Fibroblast of pulmonary artery (primary cell): ENCODE measurements around the gene NECAB2.

Experiments used
- DNase-seq: peaks from one replicate; pipeline ENCODE4 v3.0.0-alpha.2; 2010; ENCODE audit warnings: low read depth
- H3K4me3 ChIP-seq: replicated peaks from 2 replicates; pipeline ENCODE4 v1.5.1; 2011; ENCODE audit warnings: low read depth, mild to moderate bottlenecking, control low read depth, low read length, moderate library complexity
- CTCF ChIP-seq: IDR thresholded peaks from 2 replicates; pipeline ENCODE4 v1.5.1; 2011; ENCODE audit warnings: mild to moderate bottlenecking, control low read depth, low read length, inconsistent platforms; ENCODE audit errors: missing control alignments

Gene NECAB2

GRCh38 chr16:83981799-83982198, 13.8 kb downstream of the NECAB2 start:
- no peak for TF ChIP-seq CTCF
- H3K4me3 ChIP-seq = no peak overlapping the region
- no peak for DNase-seq

GRCh38 chr16:83983491-83983890, 15.4 kb downstream of the NECAB2 start:
- no peak overlapping the region for H3K4me3 ChIP-seq
- no peak for DNase-seq
- no peak for TF ChIP-seq CTCF

- no peak for DNase-seq
- H3K4me3 ChIP-seq = no peak overlapping the region
- no peak for TF ChIP-seq CTCF
Observed at GRCh38 chr16:83989300-83989699, 21.3 kb downstream of the NECAB2 start.

- no peak for TF ChIP-seq CTCF
- no peak for DNase-seq
- H3K4me3 ChIP-seq = no peak overlapping the region
Observed at GRCh38 chr16:83990492-83990891, 22.4 kb downstream of the NECAB2 start.

GRCh38 chr16:83992624-83993023, 24.6 kb downstream of the NECAB2 start:
- TF ChIP-seq CTCF = no peak
- H3K4me3 ChIP-seq = no peak overlapping the region
- DNase-seq = peak; percentile 76

- TF ChIP-seq CTCF = no peak
- H3K4me3 ChIP-seq = no peak overlapping the region
- peak; percentile 95 for DNase-seq
Observed at GRCh38 chr16:83994087-83994486, 26.0 kb downstream of the NECAB2 start.

- no peak overlapping the region for H3K4me3 ChIP-seq
- peak; percentile 30 for DNase-seq
- no peak for TF ChIP-seq CTCF
Observed at GRCh38 chr16:83994703-83995102, 26.7 kb downstream of the NECAB2 start.
